Hepatocyte (in vitro differentiated cells): ENCODE results near the gene ELK1. TPM values are rescaled to one million over a fixed set of nuclear protein-coding genes. Genes with fewer than 3 reads are reported as not detected.
"Not testable (repeated sequence)": the region's sequence is repeated elsewhere in the genome, so short reads cannot be mapped to it uniquely, and the experiment has no call there.

Source experiments
- DNase-seq: peaks from one replicate; pipeline ENCODE4 v3.0.0-alpha.2; 2016; ENCODE audit warnings: low spot score
- H2AFZ ChIP-seq: fragments of 200-600 bp; sonication (generic); 2 replicates; pipeline ENCODE4 v1.6.0; 2016; ENCODE audit warnings: antibody characterized with exemption, mild to moderate bottlenecking
- H3K27ac ChIP-seq: fragments of 200-600 bp; sonication (generic); 2 replicates; pipeline ENCODE4 v1.5.1; 2016; ENCODE audit warnings: mild to moderate bottlenecking
- H3K27me3 ChIP-seq: fragments of 200-600 bp; sonication (generic); 2 replicates; pipeline ENCODE4 v1.6.1; 2016
- H3K36me3 ChIP-seq: fragments of 200-600 bp; sonication (generic); replicated peaks from 2 replicates; pipeline ENCODE4 v1.5.1; 2016; ENCODE audit warnings: low read depth; ENCODE audit not compliant: insufficient read depth
- H3K4me1 ChIP-seq: fragments of 200-600 bp; sonication (generic); 2 replicates; pipeline ENCODE4 v1.5.1; 2016; ENCODE audit warnings: mild to moderate bottlenecking, moderate library complexity; ENCODE audit not compliant: insufficient read depth
- H3K4me2 ChIP-seq: fragments of 200-600 bp; sonication (generic); 2 replicates; pipeline ENCODE4 v1.6.0; 2016
- H3K4me3 ChIP-seq: fragments of 200-600 bp; sonication (generic); 2 replicates; pipeline ENCODE4 v1.5.1; 2016; ENCODE audit warnings: mild to moderate bottlenecking
- H3K79me2 ChIP-seq: fragments of 200-600 bp; sonication (generic); 2 replicates; pipeline ENCODE4 v1.6.0; 2017; ENCODE audit warnings: mild to moderate bottlenecking
- H3K9me2 ChIP-seq: fragments of 200-600 bp; sonication (generic); replicated peaks from 2 replicates; pipeline ENCODE4 v1.6.0; 2017; ENCODE audit warnings: mild to moderate bottlenecking; ENCODE audit not compliant: insufficient read depth
- H3K9me3 ChIP-seq: fragments of 200-600 bp; sonication (generic); 2 replicates; pipeline ENCODE4 v1.5.1; 2016; ENCODE audit warnings: low read depth, mild to moderate bottlenecking
- H4K20me1 ChIP-seq: fragments of 200-600 bp; sonication (generic); 2 replicates; pipeline ENCODE4 v1.6.0; 2016; ENCODE audit warnings: mild to moderate bottlenecking; ENCODE audit not compliant: insufficient read depth, poor library complexity, severe bottlenecking
- EZH2 ChIP-seq: fragments of 200-600 bp; sonication (generic); IDR thresholded peaks from 2 replicates; pipeline ENCODE4 v1.6.1; 2016; ENCODE audit warnings: antibody characterized with exemption, mild to moderate bottlenecking, borderline replicate concordance
- EZH2phosphoT487 ChIP-seq: fragments of 200-600 bp; sonication (generic); IDR thresholded peaks from one replicate; pipeline ENCODE4 v1.6.1; 2018; ENCODE audit warnings: antibody characterized with exemption, mild to moderate bottlenecking, low read depth, moderate library complexity; ENCODE audit not compliant: unreplicated experiment, severe bottlenecking
- WGBS: methylation state at CpG from one replicate; pipeline ENCODE4 v1.1.6; 2016; ENCODE audit warnings: low lambda C conversion rate; ENCODE audit errors: missing lambda C conversion rate; 5-methylcytosine and 5-hydroxymethylcytosine counted together
- polyA plus RNA-seq: library from polyadenylated mRNA; unstranded; fragments of >200 nt; fragmentation: Nextera tagmentation; extraction: Ambion mirVana; gene quantifications from 2 replicates; pipeline ENCODE4 v1.2.1, GENCODE V29; 2016
- total RNA-seq: library from RNA; depleted of rRNA; stranded (reverse); fragments of >200 nt; gene quantifications from 2 replicates; pipeline ENCODE4 v1.2.3, GENCODE V29; 2014
- TF ChIP-seq, protein P1 (sequence below): fragments of 200-600 bp; sonication (generic); IDR thresholded peaks from 2 replicates; pipeline ENCODE4 v1.5.1; 2016; ENCODE audit warnings: antibody characterized with exemption, mild to moderate bottlenecking; ENCODE audit not compliant: poor library complexity

The ELK1 gene
- total and polyA plus RNA-seq, 2 experiments from 2014 or later = 24.4 to 32.0 TPM

DNA sequence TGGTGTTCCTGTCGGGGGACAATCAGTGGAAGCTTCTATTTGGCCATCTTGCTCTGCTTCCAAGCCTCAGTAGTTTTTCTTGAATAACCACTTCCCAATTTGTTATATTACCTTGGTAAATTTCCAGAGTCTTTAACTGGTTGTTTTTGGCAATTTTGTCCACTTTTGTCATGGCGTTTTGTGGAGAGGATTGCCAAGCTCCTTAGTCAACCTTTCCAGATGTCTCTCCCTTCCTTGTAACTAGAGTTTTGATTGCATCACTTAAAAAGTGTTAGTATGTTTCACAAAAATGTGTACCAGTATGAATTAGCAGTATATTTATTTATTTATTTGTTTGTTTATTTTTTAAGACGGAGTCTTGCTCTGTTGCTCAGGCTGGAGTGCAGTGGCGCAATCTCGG lies 24.4 kb upstream of the ELK1 start:
- H3K36me3 ChIP-seq = no peaks in the 10 kb centered on the region
- 75% methylated on average over 5 of the region's 5 CpGs for WGBS
- H3K27ac ChIP-seq = no peak overlapping the region
- H3K9me3 ChIP-seq = no peaks in the 10 kb centered on the region
- no peaks in the 10 kb centered on the region for H3K4me1 ChIP-seq
- no peaks in the 10 kb centered on the region for H3K79me2 ChIP-seq
- no peaks in the 10 kb centered on the region for H4K20me1 ChIP-seq
- H3K9me2 ChIP-seq = no peaks in the 10 kb centered on the region
- no peak for DNase-seq
- H3K4me3 ChIP-seq = no peak overlapping the region
- no peak overlapping the region for H3K4me2 ChIP-seq
- no peak overlapping the region for H2AFZ ChIP-seq
- H3K27me3 ChIP-seq = no peaks in the 10 kb centered on the region
- TF ChIP-seq EZH2 = no peak
- TF ChIP-seq EZH2phosphoT487 = no peak
- TF ChIP-seq, protein P1, sequence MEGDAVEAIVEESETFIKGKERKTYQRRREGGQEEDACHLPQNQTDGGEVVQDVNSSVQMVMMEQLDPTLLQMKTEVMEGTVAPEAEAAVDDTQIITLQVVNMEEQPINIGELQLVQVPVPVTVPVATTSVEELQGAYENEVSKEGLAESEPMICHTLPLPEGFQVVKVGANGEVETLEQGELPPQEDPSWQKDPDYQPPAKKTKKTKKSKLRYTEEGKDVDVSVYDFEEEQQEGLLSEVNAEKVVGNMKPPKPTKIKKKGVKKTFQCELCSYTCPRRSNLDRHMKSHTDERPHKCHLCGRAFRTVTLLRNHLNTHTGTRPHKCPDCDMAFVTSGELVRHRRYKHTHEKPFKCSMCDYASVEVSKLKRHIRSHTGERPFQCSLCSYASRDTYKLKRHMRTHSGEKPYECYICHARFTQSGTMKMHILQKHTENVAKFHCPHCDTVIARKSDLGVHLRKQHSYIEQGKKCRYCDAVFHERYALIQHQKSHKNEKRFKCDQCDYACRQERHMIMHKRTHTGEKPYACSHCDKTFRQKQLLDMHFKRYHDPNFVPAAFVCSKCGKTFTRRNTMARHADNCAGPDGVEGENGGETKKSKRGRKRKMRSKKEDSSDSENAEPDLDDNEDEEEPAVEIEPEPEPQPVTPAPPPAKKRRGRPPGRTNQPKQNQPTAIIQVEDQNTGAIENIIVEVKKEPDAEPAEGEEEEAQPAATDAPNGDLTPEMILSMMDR = no peak

DNA sequence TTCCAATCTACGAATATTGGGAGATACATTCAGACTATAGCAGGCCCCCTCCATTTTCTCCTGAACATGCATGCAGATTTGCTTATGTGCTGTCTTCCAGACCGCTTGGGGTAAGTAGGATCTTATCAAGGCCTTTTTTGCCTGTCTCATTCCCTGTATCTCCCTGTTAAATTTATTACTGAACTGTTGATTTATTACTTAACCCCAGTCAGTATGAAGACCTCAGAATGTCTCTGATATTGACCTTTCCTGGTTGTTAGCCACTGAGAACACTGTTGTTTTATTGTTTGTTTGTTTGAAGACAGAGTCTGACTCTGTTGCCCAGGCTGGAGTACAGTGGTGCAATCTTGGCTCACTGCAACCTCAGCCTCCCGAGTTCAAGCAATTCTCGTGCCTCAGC lies 15.4 kb upstream of the ELK1 start:
- H3K27me3 ChIP-seq, H3K4me3 ChIP-seq, H2AFZ ChIP-seq, H4K20me1 ChIP-seq, H3K36me3 ChIP-seq, H3K9me2 ChIP-seq, H3K79me2 ChIP-seq, H3K4me1 ChIP-seq, H3K9me3 ChIP-seq, H3K27ac ChIP-seq, DNase-seq, H3K4me2 ChIP-seq: not testable (repeated sequence)
- 75% methylated on average over 4 of the region's 4 CpGs for WGBS

DNA sequence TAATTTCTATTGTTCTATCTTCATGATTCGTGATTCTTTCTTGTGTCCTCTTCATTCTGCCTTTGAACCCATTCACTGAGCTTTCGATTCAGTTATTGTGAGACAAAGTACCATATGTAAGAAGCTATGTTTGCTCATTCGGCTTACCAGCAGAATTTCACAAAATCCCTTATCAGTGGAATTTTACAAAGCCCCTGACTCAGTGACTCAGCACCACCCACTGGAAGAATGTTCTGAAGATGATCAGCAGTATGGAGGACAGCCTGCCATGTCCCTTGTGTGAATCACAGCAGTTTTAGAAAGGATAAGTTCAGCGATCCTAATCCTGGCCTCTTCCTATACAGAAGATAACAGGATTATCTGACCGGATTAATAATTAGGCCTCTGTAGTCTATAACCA lies 14.4 kb upstream of the ELK1 start:
- TF ChIP-seq EZH2phosphoT487 = no peak
- TF ChIP-seq, protein P1 = no peak
- TF ChIP-seq EZH2 = no peak
- Histone ChIP-seq H4K20me1 (no peaks in the 10 kb centered on the region), H3K27ac (peak overlapping the region; percentile 22), H2AFZ (no peak overlapping the region), H3K9me3 (no peaks in the 10 kb centered on the region), H3K79me2 (no peaks in the 10 kb centered on the region), H3K36me3 (no peaks in the 10 kb centered on the region), H3K27me3 (no peaks in the 10 kb centered on the region), H3K4me2 (no peak overlapping the region), H3K9me2 (no peaks in the 10 kb centered on the region), H3K4me3 (no peak overlapping the region), H3K4me1 (no peaks in the 10 kb centered on the region)
- 60% methylated on average over 5 of the region's 5 CpGs for WGBS
- no peak for DNase-seq

DNA sequence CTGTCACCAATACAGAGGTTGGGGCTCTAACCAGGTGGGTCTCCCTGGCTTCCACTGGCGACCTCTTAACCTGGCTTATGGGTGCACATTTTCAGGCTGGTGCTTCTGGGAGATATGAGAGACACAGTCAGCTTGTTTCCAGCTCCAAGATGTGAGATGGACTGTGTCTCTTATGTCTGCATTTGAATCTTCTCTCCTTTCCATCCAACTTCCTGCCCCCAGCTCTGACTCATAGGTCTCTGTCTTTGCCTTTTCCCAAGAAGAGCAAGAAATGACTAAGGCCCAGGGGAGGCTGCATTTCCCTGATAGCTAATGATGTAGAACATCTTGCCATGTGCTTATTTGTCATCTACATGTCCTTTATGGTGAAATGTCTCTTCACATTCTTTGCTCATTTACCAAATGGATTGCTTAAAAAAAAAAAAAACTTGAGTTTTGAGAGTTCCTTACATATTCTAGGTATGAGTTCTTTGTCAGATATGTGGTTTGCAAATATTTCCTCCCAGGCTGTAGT lies 11.8 kb upstream of the ELK1 start:
- TF ChIP-seq EZH2phosphoT487 = no peak
- TF ChIP-seq, protein P1 = no peak
- no peak for TF ChIP-seq EZH2
- 48% methylated on average over 1 of the region's 1 CpG for WGBS
- Histone ChIP-seq H3K27me3 (no peaks in the 10 kb centered on the region), H3K27ac (peak overlapping the region; percentile 51), H3K4me1 (no peaks in the 10 kb centered on the region), H3K4me3 (no peak overlapping the region), H3K9me3 (no peaks in the 10 kb centered on the region), H4K20me1 (no peaks in the 10 kb centered on the region), H3K9me2 (no peaks in the 10 kb centered on the region), H3K36me3 (no peaks in the 10 kb centered on the region), H3K79me2 (peaks cover 3% of the 10 kb centered on the region), H2AFZ (no peak overlapping the region), H3K4me2 (no peak overlapping the region)
- DNase-seq = peak; percentile 54
